Erythroblast (primary cell): Measurements from ENCODE around the gene PTPN5.

Experiments
- DNase-seq, 2 experiments: peaks; one replicate each; lab custom pipeline; 2025; lab: John Stamatoyannopoulos, UW
- GATA1 ChIP-seq: IDR thresholded peaks from 2 replicates; pipeline ENCODE4 v1.6.1; 2011; ENCODE audit warnings: low read depth, mild to moderate bottlenecking, control low read depth, low read length, moderate library complexity
- POLR2A ChIP-seq: IDR thresholded peaks from 2 replicates; pipeline ENCODE4 v1.6.1; 2011; ENCODE audit warnings: mild to moderate bottlenecking, low read length

The PTPN5 gene

DNA sequence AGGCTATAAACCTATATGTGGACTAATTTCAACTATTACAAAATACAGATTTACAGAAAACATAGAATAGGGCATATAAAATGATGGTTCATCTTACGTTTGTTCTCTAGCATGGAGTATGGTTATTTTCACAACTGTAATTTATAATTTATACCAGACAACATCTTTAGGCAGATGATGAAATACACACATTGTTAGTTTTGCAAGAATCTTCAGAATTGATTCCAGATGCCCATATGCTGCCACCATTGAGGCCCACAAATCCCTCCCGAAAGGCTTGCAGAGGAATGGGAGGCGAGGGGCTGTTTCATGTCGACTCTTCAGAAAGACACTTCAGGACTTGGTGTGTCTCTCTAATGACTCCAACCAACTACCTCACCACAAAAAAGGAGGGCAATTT is 6.2 kb downstream of the PTPN5 start:
- TF ChIP-seq POLR2A (no peak), GATA1 (no peak)
- no peak for DNase-seq

DNA sequence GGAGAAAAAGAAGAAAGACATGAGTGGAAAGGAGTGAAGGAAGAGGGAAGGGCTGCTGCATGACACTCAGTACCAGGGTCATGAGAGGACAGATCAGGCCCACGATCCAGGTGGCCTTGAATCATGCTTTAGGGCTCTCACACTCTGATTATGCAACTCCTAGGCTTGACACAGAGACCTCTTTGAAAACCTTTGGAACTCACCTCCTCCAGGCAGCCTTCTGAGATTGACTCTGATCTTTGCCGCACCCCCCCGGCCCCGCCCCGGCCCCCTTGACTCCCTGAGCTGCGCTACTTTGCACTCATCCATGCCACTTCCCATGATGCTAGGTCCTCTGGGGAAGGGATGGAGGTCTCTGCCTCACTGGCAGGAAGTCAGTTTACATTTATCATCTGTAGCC is 10.7 kb downstream of the PTPN5 start:
- TF ChIP-seq POLR2A (no peak), GATA1 (no peak)
- no peak for DNase-seq

DNA sequence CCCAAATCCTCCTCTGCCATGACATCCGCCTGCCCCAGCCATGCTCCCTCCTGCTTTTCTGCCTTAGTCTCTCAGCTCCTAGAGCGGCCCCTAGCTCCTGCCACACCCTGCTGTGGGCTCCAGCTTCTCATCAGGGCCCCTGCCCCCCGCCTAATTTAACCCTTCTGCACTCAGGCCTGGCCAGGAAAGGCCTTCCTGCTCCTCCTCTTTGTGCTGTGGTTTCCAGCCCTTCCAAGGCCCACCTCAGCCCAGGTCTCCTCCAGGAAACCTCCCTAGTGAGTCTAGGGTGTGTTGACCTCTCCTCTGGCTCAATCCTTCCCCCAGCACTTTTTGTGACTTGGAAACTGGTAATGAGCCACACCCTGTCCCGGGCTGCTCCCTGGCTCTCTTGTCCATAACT is 11.3 kb downstream of the PTPN5 start:
- DNase-seq: no peak
- TF ChIP-seq GATA1: no peak
- no peak for TF ChIP-seq POLR2A

DNA sequence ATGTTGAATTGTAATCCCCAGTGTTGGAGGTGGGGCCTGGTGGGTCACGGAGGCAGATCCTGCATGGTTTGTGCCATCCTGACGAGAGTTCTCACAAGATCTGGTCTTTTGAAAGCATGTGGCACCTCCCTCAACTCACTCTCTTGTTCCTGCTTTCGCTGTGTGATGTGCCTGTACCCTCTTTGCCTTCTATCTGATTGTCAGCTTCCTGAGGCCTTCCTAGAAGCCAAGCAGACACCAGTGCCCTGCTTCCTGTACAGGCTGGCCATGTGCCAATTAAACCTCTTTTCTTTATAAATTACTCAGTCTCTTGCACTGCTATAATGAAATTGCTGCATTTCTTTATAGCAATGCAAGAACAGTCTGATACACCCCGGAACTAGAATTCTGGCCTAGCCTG is 13.1 kb downstream of the PTPN5 start:
- TF ChIP-seq POLR2A (no peak), GATA1 (no peak)
- no peak for DNase-seq

DNA sequence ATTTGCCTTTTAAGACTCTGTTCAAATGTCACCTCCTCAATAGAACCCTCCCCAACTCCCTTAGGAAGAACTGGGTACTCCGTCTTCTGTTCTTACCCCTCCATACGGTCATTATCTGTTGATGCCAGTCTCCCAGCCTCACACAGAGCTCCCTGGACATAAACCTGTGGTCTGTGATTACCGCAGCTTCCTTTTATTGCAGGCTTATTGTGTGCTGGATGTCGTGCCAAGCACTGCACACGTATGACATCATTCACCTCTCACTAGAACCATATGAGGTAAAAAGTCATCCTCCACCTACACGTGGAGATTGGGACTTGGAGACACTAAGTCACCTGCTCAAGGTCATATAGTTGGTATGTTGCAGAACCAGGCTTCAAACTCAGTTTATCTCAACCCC is 15.3 kb downstream of the PTPN5 start:
- no peak for TF ChIP-seq POLR2A
- TF ChIP-seq GATA1: no peak
- DNase-seq: no peak

DNA sequence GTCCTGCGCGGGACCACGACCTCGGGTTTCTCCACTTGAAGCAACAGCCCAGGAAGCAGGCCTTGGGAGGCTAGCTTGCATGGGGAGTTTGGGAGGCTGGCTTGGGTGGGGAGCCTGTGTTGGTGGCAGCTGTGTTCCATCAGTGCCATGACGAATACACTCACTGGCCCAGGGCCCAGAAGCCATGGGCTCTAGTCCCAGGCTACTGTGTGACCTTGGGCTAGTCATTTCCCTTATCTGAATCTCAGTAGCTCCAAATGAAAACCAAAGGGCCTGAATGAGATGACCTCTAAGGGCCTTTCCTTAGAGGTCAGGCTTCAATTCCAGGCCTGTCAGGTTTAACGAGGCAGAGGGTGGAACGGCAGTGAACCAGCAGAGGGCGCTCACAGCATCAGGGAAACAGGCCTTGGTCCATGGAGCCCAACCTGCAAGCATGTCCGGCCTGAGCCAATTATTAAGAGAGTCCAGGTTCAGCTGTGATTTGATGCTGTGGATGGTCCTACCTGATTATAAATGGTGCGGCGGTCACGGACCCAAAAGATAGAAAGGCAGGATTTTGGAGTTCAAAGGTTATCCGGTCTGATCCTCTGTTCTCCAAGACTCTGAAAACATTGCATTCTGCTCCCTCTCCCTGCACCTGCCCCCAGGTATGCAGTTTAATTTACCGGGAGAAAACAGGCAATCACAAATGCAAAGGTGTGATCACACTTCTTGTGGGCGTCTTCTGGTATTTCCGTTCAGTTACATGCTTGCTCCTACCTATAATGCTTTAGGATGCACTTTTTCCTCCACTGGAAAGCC is 15.9 kb downstream of the PTPN5 start:
- DNase-seq: peak; percentile 55 to 75

DNA sequence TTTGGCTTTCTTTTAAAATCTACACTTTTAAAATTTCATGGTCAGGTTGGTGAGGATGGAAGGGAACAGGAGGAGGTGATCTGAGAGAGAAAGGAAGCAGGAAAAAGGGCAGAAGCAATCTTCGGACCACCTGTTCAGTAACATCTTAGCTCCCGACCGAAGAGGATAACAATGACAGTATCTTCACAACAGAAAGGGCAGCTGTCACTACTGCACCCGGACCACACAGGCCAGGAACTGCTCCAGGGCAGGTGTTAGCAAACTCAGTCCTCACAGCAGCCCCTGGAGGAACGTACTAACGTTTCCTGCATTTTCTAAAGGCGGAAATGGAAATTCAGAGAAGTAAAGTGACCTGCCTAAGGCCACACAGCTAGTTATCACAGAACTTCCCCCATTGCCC is 16.8 kb downstream of the PTPN5 start:
- TF ChIP-seq GATA1 (no peak), POLR2A (no peak)
- DNase-seq: no peak

More for the DNA sequence above, 15.9 kb downstream of the PTPN5 start:
- TF ChIP-seq GATA1: no peak
- TF ChIP-seq POLR2A: no peak

DNA sequence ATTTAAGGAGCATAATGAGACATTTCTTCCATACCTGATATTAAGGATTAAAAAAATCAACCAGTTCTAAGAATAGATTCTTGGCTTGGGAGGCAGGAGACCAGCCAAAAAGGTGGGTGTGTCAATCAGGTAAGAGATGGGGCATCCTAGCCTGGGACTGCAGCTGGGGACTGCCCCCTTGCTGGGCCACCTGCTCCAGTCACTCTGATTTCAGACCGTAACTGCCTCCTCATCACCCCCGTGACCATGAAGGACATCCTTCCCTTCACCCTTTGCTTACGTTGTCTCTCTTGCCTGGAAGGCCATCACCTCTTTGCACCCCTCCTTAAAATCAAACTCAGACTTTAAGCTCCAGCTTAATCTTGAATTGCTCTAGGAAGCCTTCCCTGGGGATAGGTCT is 17.9 kb downstream of the PTPN5 start:
- no peak for TF ChIP-seq POLR2A
- TF ChIP-seq GATA1: no peak
- DNase-seq: no peak

DNA sequence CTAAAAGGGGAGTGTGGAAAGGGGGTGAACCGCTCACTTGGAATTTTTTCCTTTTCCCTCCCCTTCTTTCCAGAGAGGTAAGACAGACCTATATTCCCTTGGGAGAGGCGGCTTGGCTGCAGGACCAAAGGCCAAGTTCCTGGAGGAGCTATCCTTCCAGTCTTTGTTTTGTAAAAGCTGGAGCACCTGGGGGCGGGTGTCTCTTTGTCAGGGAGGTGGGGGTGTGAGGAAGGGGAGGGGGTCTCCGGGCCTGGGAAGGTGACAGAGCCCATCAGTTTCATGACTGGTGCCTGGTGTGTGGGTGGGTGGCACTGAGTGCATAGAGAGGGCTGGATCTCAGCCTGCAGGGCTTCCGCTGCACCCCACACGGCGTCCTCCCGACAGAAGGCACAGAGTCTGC is 18.5 kb downstream of the PTPN5 start:
- no peak for TF ChIP-seq POLR2A
- no peak for TF ChIP-seq GATA1
- no peak for DNase-seq

DNA sequence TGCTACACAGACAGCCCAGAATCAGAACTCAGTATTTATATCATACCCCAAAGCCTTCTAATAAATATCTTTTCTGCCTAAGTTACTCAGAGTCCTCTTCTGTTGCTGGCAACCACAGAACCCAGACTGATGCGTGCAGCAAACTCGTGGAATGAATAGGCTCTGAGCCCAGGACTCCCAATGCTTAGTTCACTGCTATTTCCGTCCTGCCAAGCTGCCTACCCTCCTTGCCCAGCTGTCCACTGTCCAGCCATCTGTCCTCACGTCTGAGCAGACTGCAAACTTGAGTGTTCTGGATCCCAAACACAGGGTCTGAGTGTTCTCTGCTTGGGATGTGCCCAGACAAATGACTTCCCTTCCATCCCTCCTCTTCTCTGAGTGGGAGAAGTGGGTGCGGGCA is 19.4 kb downstream of the PTPN5 start:
- DNase-seq: no peak
- TF ChIP-seq POLR2A (no peak), GATA1 (no peak)

DNA sequence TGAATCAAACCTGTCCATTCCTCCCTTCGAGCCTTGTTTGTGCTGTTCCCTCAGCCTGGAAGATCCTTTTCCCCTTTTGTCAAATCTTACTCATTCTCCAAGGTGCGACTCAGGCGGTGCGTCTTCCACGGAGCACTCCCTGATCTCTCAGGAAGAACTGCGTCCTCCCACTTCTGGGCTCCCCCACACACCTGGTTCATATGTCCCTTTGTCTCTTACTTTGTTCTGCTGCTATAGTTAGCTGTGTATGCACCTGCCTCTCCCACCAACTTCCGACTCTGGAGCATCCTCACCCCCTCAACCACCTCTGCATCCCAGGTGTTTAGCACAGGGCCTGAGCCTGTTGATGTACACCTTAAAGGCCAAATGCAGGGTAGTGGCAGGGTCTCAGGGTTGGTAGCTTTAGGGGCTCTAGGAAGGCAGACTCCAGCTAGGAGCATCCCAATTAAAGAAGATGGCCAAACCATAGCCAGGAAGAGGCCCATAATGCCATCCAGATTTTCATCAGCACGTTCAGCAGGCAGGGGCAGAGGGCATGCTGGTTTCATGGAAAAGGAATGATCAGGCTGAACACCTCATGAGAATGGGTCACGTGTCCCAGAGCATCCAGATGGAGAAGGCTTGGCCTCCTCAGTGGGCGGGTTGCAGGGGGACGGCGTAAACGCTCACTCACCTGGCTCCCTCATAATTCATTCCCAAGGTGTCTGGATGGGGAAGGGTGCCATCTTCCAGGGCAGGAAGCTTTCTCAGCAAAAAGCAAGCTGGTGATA is 20.1 kb downstream of the PTPN5 start:
- DNase-seq: no peak
- TF ChIP-seq POLR2A (no peak), GATA1 (no peak)

DNA sequence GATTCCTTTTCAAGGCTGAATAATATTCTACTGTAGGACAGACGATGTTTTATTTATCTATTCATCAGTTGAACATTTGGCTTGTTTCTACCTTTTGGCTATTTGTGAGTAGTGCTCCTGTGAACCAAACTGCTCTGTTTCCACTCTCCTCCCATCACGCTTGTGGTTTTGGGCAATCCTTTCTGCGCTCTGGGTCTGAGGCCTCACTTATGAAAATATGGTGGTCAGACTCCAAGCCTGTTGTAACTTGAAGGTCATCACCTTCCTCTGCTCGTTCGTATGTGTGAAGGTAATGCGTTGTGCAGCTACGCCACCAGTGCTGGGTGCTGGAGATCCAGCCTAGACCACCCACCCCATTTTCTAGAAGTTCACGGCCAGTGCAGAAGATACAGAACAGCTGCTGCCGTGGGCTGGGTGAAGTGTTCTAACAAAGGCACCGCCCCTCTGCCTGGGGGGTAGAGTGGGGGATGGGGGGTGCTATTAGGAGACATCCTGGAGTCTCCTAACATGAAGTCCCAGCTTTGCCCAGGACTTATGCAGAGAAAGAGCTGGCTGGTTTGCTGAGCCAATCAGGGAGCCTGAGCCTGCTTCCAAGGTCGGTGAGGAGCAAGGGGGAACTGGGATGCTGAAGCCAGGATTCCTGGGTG is 21.0 kb downstream of the PTPN5 start:
- TF ChIP-seq GATA1: no peak
- no peak for TF ChIP-seq POLR2A
- no peak for DNase-seq

DNA sequence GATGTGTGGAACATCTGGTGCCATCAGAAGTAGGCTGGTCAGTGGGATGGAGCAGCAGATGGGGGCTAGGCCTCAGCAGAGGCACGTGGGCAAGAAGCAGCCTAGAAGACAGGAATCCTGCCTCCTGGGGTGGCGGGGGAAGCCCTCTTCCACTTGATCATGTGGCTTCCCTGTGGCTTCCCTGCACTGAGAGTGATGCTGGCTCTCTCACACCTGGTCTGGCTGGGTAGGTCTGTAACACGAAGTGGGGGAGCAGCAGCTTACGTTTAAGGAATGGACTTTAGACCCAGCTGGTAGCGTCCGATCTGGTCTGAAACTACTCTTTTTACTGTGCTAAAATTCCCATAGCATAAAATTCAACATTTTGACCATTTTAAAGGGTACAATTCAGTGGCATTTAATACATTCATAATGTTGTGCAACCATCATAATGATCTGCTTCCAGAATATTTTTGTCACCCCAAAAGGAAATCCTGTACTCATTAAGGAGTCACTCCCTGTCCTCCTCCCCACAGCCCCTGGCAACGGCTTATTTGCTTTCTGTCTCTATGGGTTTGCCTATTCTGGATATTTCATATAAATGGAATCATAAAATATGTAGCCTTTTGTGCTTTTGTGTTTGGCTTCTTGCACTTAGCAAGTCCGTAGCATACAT is 21.7 kb downstream of the PTPN5 start:
- TF ChIP-seq GATA1: no peak
- TF ChIP-seq POLR2A: no peak
- DNase-seq: no peak
